ENCODE data around the gene DUSP6. TPM values are rescaled to one million over a fixed set of nuclear protein-coding genes. Genes with fewer than 3 reads are reported as not detected.
A peak's percentile ranks its signal among the peaks of the same experiment; 100 is the strongest.

Gene DUSP6
- total and polyA plus RNA-seq, 4 donors, result 24.1 to 37.0 (median 35.3) TPM

GRCh38 chr12:89345830-89346740 lies 6.2 kb downstream of the DUSP6 start:
- DNase-seq (ENCODE audit: low spot score), result no peak
- 46% methylated on average over 10 of the region's 10 CpGs for WGBS
- no peak overlapping the region for H3K4me3 ChIP-seq (ENCODE audit: low read depth in 1 of 3, low read length in 3 of 3)

GRCh38 chr12:89345376-89345775 lies 6.9 kb downstream of the DUSP6 start:
- H3K4me1 ChIP-seq (ENCODE audit: control insufficient read depth in 4 of 4, insufficient read depth in 4 of 4, low read length in 3 of 4), result peaks cover 16 to 67% (median 58%) of the 10 kb centered on the region in 4 donors
- peaks cover 0 to 22% (median 2%) of the 10 kb centered on the region in 4 donors for H3K36me3 ChIP-seq (ENCODE audit: control insufficient read depth in 4 of 4, insufficient read depth in 3 of 4, low read depth in 1 of 4, low read length in 3 of 4)
- TF ChIP-seq JUND (IDR thresholded peaks at IDR 0.05), result no peak
- TF ChIP-seq HNF4A (conservative IDR thresholded peaks at IDR 0.05), result no peak
- TF ChIP-seq FOXA1 (IDR thresholded peaks at IDR 0.05), result no peak
- no peak for TF ChIP-seq SP1 (IDR thresholded peaks at IDR 0.05)
- no peak for TF ChIP-seq TAF1 (conservative IDR thresholded peaks at IDR 0.05)
- no peak for TF ChIP-seq GABPA (IDR thresholded peaks at IDR 0.05 in 1 of 2, conservative IDR thresholded peaks at IDR 0.05 in 1 of 2)
- TF ChIP-seq ZBTB33 (IDR thresholded peaks at IDR 0.05), result no peak
- no peak for TF ChIP-seq REST (IDR thresholded peaks at IDR 0.05)

More at GRCh38 chr12:89345830-89346740, 6.2 kb downstream of the DUSP6 start:
- Histone ChIP-seq H3K36me3 (ENCODE audit: control insufficient read depth in 4 of 4, insufficient read depth in 3 of 4, low read depth in 1 of 4, low read length in 3 of 4) (peaks cover 0 to 22% (median 2%) of the 10 kb centered on the region in 4 donors), H3K9ac (ENCODE audit: low read depth in 1 of 2, low read length in 2 of 2) (peak overlapping the region in 1 of 2 donors; percentile 11), H3K4me1 (ENCODE audit: control insufficient read depth in 4 of 4, insufficient read depth in 4 of 4, low read length in 3 of 4) (peaks cover 14 to 67% (median 58%) of the 10 kb centered on the region in 4 donors), H3K27ac (ENCODE audit: low read depth in 1 of 2, low read length in 2 of 2) (peak overlapping the region; percentile 70 to 85), H3K27me3 (ENCODE audit: control insufficient read depth in 4 of 4, insufficient read depth in 4 of 4, low read length in 3 of 4) (no peaks in the 10 kb centered on the region), H3K9me3 (ENCODE audit: control insufficient read depth in 4 of 4, low read length in 3 of 4) (no peaks in the 10 kb centered on the region)
- TF ChIP-seq EGR1 (IDR thresholded peaks at IDR 0.05; ENCODE audit: low read depth in 2 of 2) (peak in 1 of 2 donors; percentile 65), REST (IDR thresholded peaks at IDR 0.05) (peak; percentile 25), HNF4G (IDR thresholded peaks at IDR 0.05) (no peak), SP1 (IDR thresholded peaks at IDR 0.05) (no peak), NR2F2 (IDR thresholded peaks at IDR 0.05) (peak; percentile 85), GABPA (IDR thresholded peaks at IDR 0.05 in 1 of 2, conservative IDR thresholded peaks at IDR 0.05 in 1 of 2) (peak in 1 of 2 donors; percentile 34), HNF4A (conservative IDR thresholded peaks at IDR 0.05) (no peak), YY1 (IDR thresholded peaks at IDR 0.05) (no peak), ZBTB33 (IDR thresholded peaks at IDR 0.05) (no peak), RAD21 (IDR thresholded peaks at IDR 0.05) (peak; percentile 26 to 46)

More at GRCh38 chr12:89345376-89345775, 6.9 kb downstream of the DUSP6 start:
- 62% methylated on average over 3 of the region's 3 CpGs for WGBS
- Histone ChIP-seq H3K4me3 (ENCODE audit: low read depth in 1 of 3, low read length in 3 of 3) (no peak overlapping the region), H3K9ac (ENCODE audit: low read depth in 1 of 2, low read length in 2 of 2) (peak overlapping the region in 1 of 2 donors; percentile 49), H3K27ac (ENCODE audit: low read depth in 1 of 2, low read length in 2 of 2) (peak overlapping the region; percentile 70 to 85), H3K9me3 (ENCODE audit: control insufficient read depth in 4 of 4, low read length in 3 of 4) (no peaks in the 10 kb centered on the region), H3K27me3 (ENCODE audit: control insufficient read depth in 4 of 4, insufficient read depth in 4 of 4, low read length in 3 of 4) (no peaks in the 10 kb centered on the region)
- no peak for DNase-seq (ENCODE audit: low spot score)

Measured in liver (tissue), 9 donors.